H1 (cell line): ENCODE measurements around the gene MYL11. TPM values are rescaled to one million over a fixed set of nuclear protein-coding genes. Genes with fewer than 3 reads are reported as not detected.

Experiments
- CTCF ChIA-PET: fragments of 300-600 bp; sonication (Branson Sonifier 250); formaldehyde crosslinking; loops from one replicate; lab custom pipeline; 2021; ENCODE audit not compliant: partially characterized antibody; lab: Charles Lee
- POLR2A ChIA-PET: fragments of 300-600 bp; sonication (Branson Sonifier 250); formaldehyde crosslinking; loops from one replicate; lab custom pipeline; 2021; ENCODE audit warnings: inconsistent platforms; ENCODE audit not compliant: partially characterized antibody; lab: Charles Lee
- DNase-seq, 2 experiments: peaks; one replicate each; pipeline versions ENCODE4 v3.0.0 to v3.0.0-alpha.2; 2010 to 2022; ENCODE audit warnings: low spot score in 2 of 2, low read depth in 1 of 2, mixed read lengths in 1 of 2
- FAIRE-seq: peaks from 2 replicates; lab custom pipeline; 2011; peaks lifted over from hg19 to GRCh38; lab: Jason Lieb, UNC
- H2AFZ ChIP-seq: 2 replicates; pipeline ENCODE4 v1.8.1; 2012; ENCODE audit warnings: low read length, inconsistent platforms
- H2AK5ac ChIP-seq: 2 replicates; pipeline ENCODE4 v1.6.1; 2013; ENCODE audit warnings: low read depth, low read length
- H2BK120ac ChIP-seq: replicated peaks from 2 replicates; pipeline ENCODE3; 2013; ENCODE audit warnings: low read depth, low read length, inconsistent platforms
- H2BK12ac ChIP-seq: 2 replicates; pipeline ENCODE4 v1.6.1; 2013; ENCODE audit warnings: low read depth, low read length
- H2BK15ac ChIP-seq: 2 replicates; pipeline ENCODE4 v1.6.1; 2013; ENCODE audit warnings: low read length
- H2BK20ac ChIP-seq: 2 replicates; pipeline ENCODE4 v1.6.1; 2013; ENCODE audit warnings: low read length
- H2BK5ac ChIP-seq: 2 replicates; pipeline ENCODE4 v1.6.1; 2013; ENCODE audit warnings: low read depth, low read length
- H3K14ac ChIP-seq: 2 replicates; pipeline ENCODE4 v1.6.1; 2013; ENCODE audit warnings: inconsistent platforms; ENCODE audit not compliant: insufficient read length
- H3K18ac ChIP-seq: 2 replicates; pipeline ENCODE4 v1.6.1; 2013; ENCODE audit warnings: low read length; ENCODE audit errors: extremely low read depth
- H3K23ac ChIP-seq: 2 replicates; pipeline ENCODE4 v1.6.1; 2013; ENCODE audit warnings: inconsistent platforms; ENCODE audit not compliant: insufficient read length
- H3K23me2 ChIP-seq: 2 replicates; pipeline ENCODE4 v1.6.1; 2013; ENCODE audit warnings: low read depth, low read length
- H3K27ac ChIP-seq: 2 replicates; pipeline ENCODE4 v1.6.1; 2011; ENCODE audit warnings: low read depth, low read length, inconsistent platforms
- H3K27me3 ChIP-seq, 4 experiments: replicated peaks in 1 of 4; 1 replicate in 1 of 4; 2 replicates in 3 of 4; pipeline versions ENCODE4 v1.6.1 to v1.8.1; 2011 to 2013; ENCODE audit warnings: low read length in 3 of 4, mild to moderate bottlenecking in 3 of 4, inconsistent platforms in 2 of 4, mixed read lengths in 2 of 4, moderate library complexity in 1 of 4; ENCODE audit not compliant: control insufficient read depth in 3 of 4, insufficient read depth in 3 of 4; ENCODE audit errors: extremely low read depth in 1 of 4
- H3K36me3 ChIP-seq, 4 experiments: 2 replicates each; pipeline versions ENCODE4 v1.6.1 to v1.8.1; 2011 to 2013; ENCODE audit warnings: mild to moderate bottlenecking in 4 of 4, low read length in 3 of 4, moderate library complexity in 2 of 4, control low read depth in 1 of 4, inconsistent platforms in 1 of 4; ENCODE audit not compliant: insufficient read depth in 4 of 4, control insufficient read depth in 2 of 4
- H3K4ac ChIP-seq: replicated peaks from 2 replicates; pipeline ENCODE3; 2013; ENCODE audit warnings: low read length, low read depth, mixed read lengths, inconsistent platforms; ENCODE audit not compliant: insufficient read length
- H3K4me1 ChIP-seq, 4 experiments: replicated peaks in 1 of 4; 1 replicate in 1 of 4; 2 replicates in 3 of 4; pipeline versions ENCODE4 v1.6.1 to v1.8.1; 2011 to 2013; ENCODE audit warnings: low read length in 3 of 4, inconsistent platforms in 2 of 4, mixed read lengths in 1 of 4; ENCODE audit not compliant: insufficient read depth in 4 of 4, control insufficient read depth in 3 of 4
- H3K4me2 ChIP-seq, 2 experiments: 2 replicates each; pipeline versions ENCODE4 v1.6.1 to v1.8.1; 2011 to 2013; ENCODE audit warnings: low read depth in 2 of 2, low read length in 2 of 2, control low read depth in 1 of 2, inconsistent platforms in 1 of 2, mild to moderate bottlenecking in 1 of 2; ENCODE audit not compliant: insufficient read depth in 1 of 2
- H3K4me3 ChIP-seq, 4 experiments: fragments of 200-600, 300-600 bp in 1 of 4; sonication (generic), shearing (Covaris generic), sonication (Bioruptor Twin) in 1 of 4; 2 replicates each; pipeline versions ENCODE4 v1.5.1 to v1.8.1; 2011 to 2016; ENCODE audit warnings: low read length in 4 of 4, low read depth in 3 of 4, control low read depth in 2 of 4, inconsistent platforms in 2 of 4, mild to moderate bottlenecking in 2 of 4, mixed read lengths in 1 of 4, moderate library complexity in 1 of 4; ENCODE audit not compliant: insufficient read depth in 2 of 4; ENCODE audit errors: extremely low read depth in 1 of 4
- H3K56ac ChIP-seq: replicated peaks from 2 replicates; pipeline ENCODE3; 2013; ENCODE audit warnings: low read depth, mild to moderate bottlenecking, mixed read lengths, low read length, inconsistent platforms; ENCODE audit not compliant: insufficient read length
- H3K79me1 ChIP-seq: 2 replicates; pipeline ENCODE4 v1.6.1; 2013; ENCODE audit warnings: low read depth, low read length, control low read depth
- H3K79me2 ChIP-seq, 2 experiments: 2 replicates each; pipeline versions ENCODE4 v1.6.1 to v1.8.1; 2012 to 2013; ENCODE audit warnings: low read length in 2 of 2, mild to moderate bottlenecking in 2 of 2, inconsistent platforms in 1 of 2; ENCODE audit not compliant: insufficient read depth in 2 of 2, control insufficient read depth in 1 of 2
- H3K9ac ChIP-seq, 4 experiments: replicated peaks in 1 of 4; 1 replicate in 1 of 4; 2 replicates in 3 of 4; pipeline versions ENCODE4 v1.6.1 to v1.8.1; 2011 to 2013; ENCODE audit warnings: low read depth in 3 of 4, low read length in 3 of 4, control low read depth in 2 of 4, mild to moderate bottlenecking in 2 of 4, moderate library complexity in 2 of 4, inconsistent platforms in 1 of 4; ENCODE audit errors: extremely low read depth in 1 of 4
- H3K9me3 ChIP-seq, 2 experiments: 2 replicates each; pipeline versions ENCODE4 v1.6.1 to v1.8.1; 2012 to 2013; ENCODE audit warnings: mild to moderate bottlenecking in 2 of 2, moderate library complexity in 2 of 2, control low read depth in 1 of 2, inconsistent platforms in 1 of 2, low read depth in 1 of 2, low read length in 1 of 2, mixed read lengths in 1 of 2; ENCODE audit not compliant: insufficient read depth in 2 of 2
- H4K20me1 ChIP-seq, 2 experiments: replicated peaks in 1 of 2; 2 replicates each; pipeline versions ENCODE3 to v1.8.1; 2011 to 2013; ENCODE audit warnings: inconsistent platforms in 2 of 2, low read length in 2 of 2, mild to moderate bottlenecking in 1 of 2; ENCODE audit not compliant: insufficient read depth in 2 of 2, control insufficient read depth in 1 of 2
- H4K5ac ChIP-seq: 2 replicates; pipeline ENCODE4 v1.6.1; 2013; ENCODE audit warnings: low read length, low read depth, mixed read lengths, inconsistent platforms; ENCODE audit not compliant: insufficient read length
- H4K8ac ChIP-seq: 2 replicates; pipeline ENCODE4 v1.8.0; 2013; ENCODE audit warnings: mild to moderate bottlenecking, moderate library complexity, low read length, inconsistent platforms; ENCODE audit not compliant: insufficient read depth; ENCODE audit errors: extremely low read depth
- H4K91ac ChIP-seq: replicated peaks from 2 replicates; pipeline ENCODE3; 2013; ENCODE audit warnings: low read length, mixed read lengths, inconsistent platforms; ENCODE audit not compliant: insufficient read length
- FOSL1 ChIP-seq: IDR thresholded peaks from 2 replicates; pipeline ENCODE4 v1.6.1; 2011; ENCODE audit warnings: mild to moderate bottlenecking, low read depth, low read length, moderate library complexity; ENCODE audit not compliant: insufficient read depth
- GTF2F1 ChIP-seq: IDR thresholded peaks from 2 replicates; pipeline ENCODE4 v1.6.1; 2012; ENCODE audit warnings: low read depth, low read length, improper control_type of control experiment, borderline replicate concordance
- MAFK ChIP-seq: IDR thresholded peaks from 2 replicates; pipeline ENCODE4 v1.6.1; 2012; ENCODE audit warnings: low read depth, mild to moderate bottlenecking, improper control_type of control experiment, low read length
- POLR2A ChIP-seq, 2 experiments: IDR thresholded peaks; 1 replicate in 1 of 2; 2 replicates in 1 of 2; pipeline ENCODE4 v1.6.1; 2011; ENCODE audit warnings: low read depth in 2 of 2, low read length in 2 of 2, mild to moderate bottlenecking in 2 of 2; ENCODE audit errors: control extremely low read depth in 1 of 2
- SRF ChIP-seq: IDR thresholded peaks from 2 replicates; pipeline ENCODE4 v1.6.1; 2011; ENCODE audit warnings: mild to moderate bottlenecking, low read depth, low read length, moderate library complexity
- WGBS, 2 experiments: shearing (Covaris generic) in 1 of 2; methylation state at CpG; one replicate each; pipeline versions ENCODE4 v1.1.6 to v1.1.7; 2013 to 2015; ENCODE audit warnings: low lambda C conversion rate in 2 of 2, mixed read lengths in 2 of 2, inconsistent platforms in 1 of 2, low coverage in 1 of 2, missing lambda C conversion rate in 1 of 2; ENCODE audit not compliant: insufficient replicate concordance in 2 of 2, insufficient coverage in 1 of 2, insufficient read length in 1 of 2; ENCODE audit errors: extremely low coverage in 1 of 2, missing lambda C conversion rate in 1 of 2; 5-methylcytosine and 5-hydroxymethylcytosine counted together
- polyA plus RNA-seq, 7 experiments: library from polyadenylated mRNA; depleted of rRNA in 3 of 7; stranded (reverse) in 5 of 7; unstranded in 2 of 7; fragments of >200 nt in 5 of 7; fragments of 200-250 nt in 2 of 7; gene quantifications; 1 replicate in 5 of 7; 2 replicates in 1 of 7; 4 replicates in 1 of 7; pipeline versions ENCODE4 v1.2.1 to v1.2.3, GENCODE V29; 2011 to 2013; ENCODE audit warnings: missing spikeins in 2 of 7, mixed read lengths in 2 of 7
- total RNA-seq: library from RNA; stranded (reverse); fragmentation: NEBNext Ultra II Directional; extraction: Animal tissue kit (Norgen Biotek cat#: 25700); gene quantifications from 2 replicates; pipeline ENCODE4 v1.2.1, GENCODE V29; 2021

MYL11 gene
- total and polyA plus RNA-seq, 2 of the 8 experiments (the other 6 are each of a cell fraction or from before 2014, with no cell fraction given), result 1.2 to 1.4 TPM

DNA sequence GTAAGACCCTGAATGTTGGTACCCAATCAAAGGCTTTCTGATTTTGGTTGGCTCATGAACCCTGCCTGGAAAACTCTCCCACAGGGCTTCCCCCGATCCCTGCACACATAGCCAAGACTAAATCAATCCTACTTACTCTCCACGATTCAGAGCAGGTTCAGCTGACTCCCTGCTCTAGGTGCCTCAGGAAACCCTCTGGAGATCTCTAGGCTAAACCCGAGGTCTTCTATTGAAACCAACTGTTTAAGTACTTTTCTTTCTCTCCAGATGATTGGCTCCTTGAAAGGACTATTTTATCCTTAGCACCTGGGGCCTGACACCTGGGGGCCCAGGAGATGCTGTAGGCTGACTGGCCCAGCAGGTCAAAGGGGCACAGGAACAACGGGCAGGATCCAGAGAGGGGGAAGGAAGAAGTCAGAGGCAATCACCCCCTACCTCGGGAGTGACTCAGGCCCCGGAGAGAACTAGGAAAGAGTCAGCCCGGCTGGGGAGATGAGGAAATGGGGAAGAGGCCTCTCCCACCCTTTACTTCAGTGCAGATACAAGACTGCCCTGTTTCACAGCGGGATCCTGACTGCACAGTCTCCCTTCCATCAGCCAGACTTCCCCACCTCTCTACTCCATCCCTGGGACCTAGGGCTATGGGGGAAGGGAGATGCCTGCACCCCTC is 6.3 kb upstream of the MYL11 start:
- ChIA-PET CTCF (interaction anchor here (1.3 to 1.9 kb wide), 2 partner anchors 11 to 62 kb away, joined by 3 to 11 read pairs; partner anchors contain the start of gene DCTPP1), POLR2A (interaction anchor here (1.1 to 6.9 kb wide), 5 partner anchors 10 to 39 kb away, joined by 3 to 79 read pairs (median 4); partner anchors contain the start of genes CD2BP2 and ZNF771)
- WGBS, 2 experiments, result 81% methylated on average over 8 of the region's 8 CpGs; no CpG with 5 or more reads in 1 of the 2 experiments
- Histone ChIP-seq H2BK120ac (no peak overlapping the region), H4K8ac (no peak overlapping the region), H2BK15ac (no peak overlapping the region), H3K79me1 (peaks cover 10% of the 10 kb centered on the region), H3K23me2 (peaks cover 10% of the 10 kb centered on the region; the same call in 1 of the 2 replicates), H3K56ac (no peak overlapping the region), H4K91ac (no peak overlapping the region), H3K23ac (no peak overlapping the region), H3K79me2 (peaks cover 0 to 29% of the 10 kb centered on the region in 2 experiments; a peak in 2 of 4 replicates), H3K9me3 (no peaks in the 10 kb centered on the region), H2BK20ac (no peak overlapping the region), H4K5ac (no peak overlapping the region), H2BK12ac (peak overlapping the region; percentile 50; the same call in 1 of the 2 replicates), H3K4me1 (peaks cover 0 to 17% (median 11%) of the 10 kb centered on the region in 4 experiments; a peak in 6 of 7 replicates), H4K20me1 (peaks cover 4 to 18% of the 10 kb centered on the region in 2 experiments), H3K4ac (no peak overlapping the region), H2AFZ (no peak overlapping the region), H3K18ac (no peak overlapping the region), H3K9ac (peak overlapping the region in 2 of 4 experiments; percentile 29 to 45; a peak in 2 of 7 replicates), H2BK5ac (no peak overlapping the region), H3K36me3 (0 out of 8 replicates have a peak, but pooled peaks cover 0 to 4% (median 0%) of the 10 kb centered on the region in 4 experiments), H3K14ac (no peak overlapping the region), H2AK5ac (no peak overlapping the region), H3K4me2 (peak overlapping the region; percentile 83 to 87), H3K27me3 (no peaks in the 10 kb centered on the region), H3K4me3 (peak overlapping the region; percentile 43 to 81 (median 52); a peak in 5 of 8 replicates), H3K27ac (no peak overlapping the region)
- TF ChIP-seq POLR2A (IDR thresholded peaks at IDR 0.05; ENCODE audit: control extremely low read depth in 1 of 2, low read depth in 2 of 2, low read length in 2 of 2) (no peak), SRF (no peak), MAFK (no peak), GTF2F1 (no peak), FOSL1 (no peak)
- FAIRE-seq (no peak), DNase-seq (no peak)
